Ascending aorta (tissue), 2 donors: ENCODE measurements around the gene MITF. TPM values are rescaled to one million over a fixed set of nuclear protein-coding genes. Genes with fewer than 3 reads are reported as not detected.

ENCODE experiments used
- DNase-seq, 2 donors: peaks; one replicate each; pipeline ENCODE4 v3.0.0-alpha.2; 2019; ENCODE audit warnings: low spot score in 2 of 2
- H3K27ac ChIP-seq, 2 donors: fragments of 200-600 bp; sonication (generic); one replicate each; pipeline ENCODE4 v1.5.1; 2016 to 2017; ENCODE audit warnings: mild to moderate bottlenecking in 1 of 2
- H3K27me3 ChIP-seq: fragments of 200-600 bp; sonication (generic); one replicate; pipeline ENCODE4 v1.5.1; 2017
- H3K36me3 ChIP-seq, 2 donors: fragments of 200-600 bp; sonication (generic); one replicate each; pipeline ENCODE4 v1.5.1; 2016
- H3K4me1 ChIP-seq, 2 donors: fragments of 200-600 bp; sonication (generic); one replicate each; pipeline ENCODE4 v1.5.1; 2016 to 2017; ENCODE audit warnings: mild to moderate bottlenecking in 1 of 2
- H3K4me3 ChIP-seq, 2 donors: fragments of 200-600 bp; sonication (generic); one replicate each; pipeline ENCODE4 v1.5.1; 2016 to 2017; ENCODE audit warnings: mild to moderate bottlenecking in 1 of 2
- H3K9me3 ChIP-seq, 2 donors: fragments of 200-600 bp; sonication (generic); one replicate each; pipeline ENCODE4 v1.5.1; 2016
- intact Hi-C: fragments of 100-400 bp; cut with DNase I; formaldehyde crosslinking; loops from one replicate; pipeline ENCODE4 v1.15.1; 2023
- total RNA-seq: library from RNA; depleted of rRNA; stranded (reverse); fragments of >200 nt; gene quantifications from one replicate; pipeline ENCODE4 v1.1.0, GENCODE V29; 2016
- TF ChIP-seq, protein P1 (sequence below), 3 experiments: fragments of 200-600 bp in 2 of 3; fragments of 450-650 bp in 1 of 3; sonication (generic) in 2 of 3; IDR thresholded peaks; one replicate each; pipeline ENCODE4 v1.5.1; 2016 to 2019; ENCODE audit warnings: antibody characterized with exemption in 3 of 3, mild to moderate bottlenecking in 1 of 3, moderate library complexity in 1 of 3

The MITF gene
- total RNA-seq, 1 donor from 2014 or later, result 27.4 TPM

- Histone ChIP-seq H3K4me3 (no peak overlapping the region), H3K36me3 (no peaks in the 10 kb centered on the region), H3K9me3 (no peaks in the 10 kb centered on the region), H3K27ac (no peak overlapping the region), H3K27me3 (no peaks in the 10 kb centered on the region), H3K4me1 (no peaks in the 10 kb centered on the region)
- DNase-seq, result no peak
- intact Hi-C loops, result no loop called here
- TF ChIP-seq, protein P1, sequence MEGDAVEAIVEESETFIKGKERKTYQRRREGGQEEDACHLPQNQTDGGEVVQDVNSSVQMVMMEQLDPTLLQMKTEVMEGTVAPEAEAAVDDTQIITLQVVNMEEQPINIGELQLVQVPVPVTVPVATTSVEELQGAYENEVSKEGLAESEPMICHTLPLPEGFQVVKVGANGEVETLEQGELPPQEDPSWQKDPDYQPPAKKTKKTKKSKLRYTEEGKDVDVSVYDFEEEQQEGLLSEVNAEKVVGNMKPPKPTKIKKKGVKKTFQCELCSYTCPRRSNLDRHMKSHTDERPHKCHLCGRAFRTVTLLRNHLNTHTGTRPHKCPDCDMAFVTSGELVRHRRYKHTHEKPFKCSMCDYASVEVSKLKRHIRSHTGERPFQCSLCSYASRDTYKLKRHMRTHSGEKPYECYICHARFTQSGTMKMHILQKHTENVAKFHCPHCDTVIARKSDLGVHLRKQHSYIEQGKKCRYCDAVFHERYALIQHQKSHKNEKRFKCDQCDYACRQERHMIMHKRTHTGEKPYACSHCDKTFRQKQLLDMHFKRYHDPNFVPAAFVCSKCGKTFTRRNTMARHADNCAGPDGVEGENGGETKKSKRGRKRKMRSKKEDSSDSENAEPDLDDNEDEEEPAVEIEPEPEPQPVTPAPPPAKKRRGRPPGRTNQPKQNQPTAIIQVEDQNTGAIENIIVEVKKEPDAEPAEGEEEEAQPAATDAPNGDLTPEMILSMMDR (IDR thresholded peaks at IDR 0.05), result no peak
Measured at GRCh38 chr3:69926385-69926784, 187.1 kb downstream of the MITF start.

GRCh38 chr3:69927571-69927970 lies 188.3 kb downstream of the MITF start:
- no peak overlapping the region for H3K27ac ChIP-seq
- no peaks in the 10 kb centered on the region for H3K27me3 ChIP-seq
- TF ChIP-seq, protein P1 (IDR thresholded peaks at IDR 0.05), result no peak
- intact Hi-C loops, result no loop called here
- no peak overlapping the region for H3K4me3 ChIP-seq
- no peaks in the 10 kb centered on the region for H3K4me1 ChIP-seq
- no peaks in the 10 kb centered on the region for H3K36me3 ChIP-seq
- DNase-seq, result no peak
- H3K9me3 ChIP-seq, result no peaks in the 10 kb centered on the region

GRCh38 chr3:69929019-69929418 lies 189.8 kb downstream of the MITF start:
- no peaks in the 10 kb centered on the region for H3K9me3 ChIP-seq
- TF ChIP-seq, protein P1 (IDR thresholded peaks at IDR 0.05), result no peak
- no peak overlapping the region for H3K27ac ChIP-seq
- no peaks in the 10 kb centered on the region for H3K4me1 ChIP-seq
- H3K36me3 ChIP-seq, result no peaks in the 10 kb centered on the region
- H3K27me3 ChIP-seq, result no peaks in the 10 kb centered on the region
- no peak overlapping the region for H3K4me3 ChIP-seq
- DNase-seq, result no peak
- intact Hi-C loops, result no loop called here

- no peak for DNase-seq
- intact Hi-C loops, result no loop called here
- TF ChIP-seq, protein P1 (IDR thresholded peaks at IDR 0.05), result no peak
- H3K27me3 ChIP-seq, result no peaks in the 10 kb centered on the region
- no peak overlapping the region for H3K4me3 ChIP-seq
- no peaks in the 10 kb centered on the region for H3K4me1 ChIP-seq
- no peak overlapping the region for H3K27ac ChIP-seq
- H3K36me3 ChIP-seq, result no peaks in the 10 kb centered on the region
- H3K9me3 ChIP-seq, result no peaks in the 10 kb centered on the region
Measured at GRCh38 chr3:69930564-69930963, 191.3 kb downstream of the MITF start.

GRCh38 chr3:69932087-69932486 lies 192.8 kb downstream of the MITF start:
- DNase-seq, result no peak
- intact Hi-C loops, result no loop called here
- Histone ChIP-seq H3K9me3 (no peaks in the 10 kb centered on the region), H3K4me1 (no peaks in the 10 kb centered on the region), H3K27me3 (no peaks in the 10 kb centered on the region), H3K36me3 (no peaks in the 10 kb centered on the region), H3K4me3 (no peak overlapping the region), H3K27ac (no peak overlapping the region)
- TF ChIP-seq, protein P1 (IDR thresholded peaks at IDR 0.05), result no peak

DNA sequence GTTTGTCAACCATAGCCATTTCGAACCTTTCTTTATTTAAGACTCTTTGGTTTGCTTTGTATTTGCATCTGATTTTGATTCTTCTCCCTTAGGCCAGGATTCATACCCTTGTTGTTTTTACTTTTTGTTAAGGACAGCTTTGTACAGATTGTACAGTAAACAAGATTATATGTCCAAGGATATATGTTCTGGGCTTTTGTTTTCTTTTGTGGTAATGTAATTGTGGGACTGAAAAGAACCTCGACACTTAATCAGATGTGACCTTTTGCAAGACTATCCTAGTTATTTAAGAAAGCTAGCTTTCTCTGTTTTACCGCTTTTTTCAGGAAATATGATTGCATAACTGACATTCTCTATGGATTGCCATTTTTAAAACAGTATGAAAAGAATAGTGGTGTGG lies 193.2 kb downstream of the MITF start:
- no peak for DNase-seq
- H3K27ac ChIP-seq, result no peak overlapping the region
- no peaks in the 10 kb centered on the region for H3K36me3 ChIP-seq
- no peaks in the 10 kb centered on the region for H3K27me3 ChIP-seq
- TF ChIP-seq, protein P1 (IDR thresholded peaks at IDR 0.05), result no peak
- intact Hi-C loops, result no loop called here
- no peak overlapping the region for H3K4me3 ChIP-seq
- H3K4me1 ChIP-seq, result no peaks in the 10 kb centered on the region
- no peaks in the 10 kb centered on the region for H3K9me3 ChIP-seq
